Amygdala (tissue), 56 donors: ENCODE results near the gene PICALM.
"Not testable (repeated sequence)": the region's sequence is repeated elsewhere in the genome, so short reads cannot be mapped to it uniquely, and the experiment has no call there.

Source experiments
- DNase-seq, 56 donors: peaks; one replicate each; lab custom pipeline; 2025; lab: John Stamatoyannopoulos, UW

PICALM gene

GRCh38 chr11:86002431-86002830 lies 66.5 kb downstream of the PICALM start:
- DNase-seq = no peak

DNA sequence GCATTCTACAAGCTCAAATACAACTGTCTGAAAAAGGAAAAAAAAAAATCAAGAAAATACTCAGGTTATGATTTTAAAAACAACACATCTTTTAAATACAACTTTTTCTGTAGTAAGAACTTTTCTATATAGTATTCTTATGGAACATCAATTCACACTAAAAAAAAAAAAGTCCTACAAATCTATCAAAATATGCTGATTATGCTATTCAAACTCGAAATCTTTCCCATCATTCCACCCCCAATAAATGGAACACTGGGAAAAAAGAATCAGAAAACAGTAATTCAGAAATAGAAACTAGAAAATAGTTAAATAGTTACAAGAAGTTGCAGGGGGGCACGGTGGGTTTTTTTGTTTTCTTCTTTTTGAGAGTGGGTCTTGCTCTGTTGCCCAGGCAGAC lies 77.4 kb downstream of the PICALM start:
- DNase-seq = no peak

DNA sequence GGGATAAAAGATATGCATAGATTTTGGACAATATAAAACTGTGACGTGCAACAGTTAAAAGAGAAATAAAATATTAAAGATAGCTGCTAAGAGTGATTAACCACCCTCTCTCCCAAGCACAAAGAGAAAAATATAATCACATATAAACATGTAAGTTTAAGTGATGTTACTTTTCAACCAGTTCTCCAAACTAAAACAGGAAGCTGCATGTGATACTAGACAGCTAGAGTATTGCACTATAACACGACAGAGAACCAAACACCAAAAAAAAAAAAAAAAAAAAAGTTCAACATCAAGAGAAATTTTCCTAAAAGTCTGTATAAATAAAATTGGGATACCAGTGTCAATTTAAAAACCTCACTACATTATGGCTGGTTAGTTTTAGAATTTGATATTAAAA lies 79.1 kb downstream of the PICALM start:
- no peak for DNase-seq

DNA sequence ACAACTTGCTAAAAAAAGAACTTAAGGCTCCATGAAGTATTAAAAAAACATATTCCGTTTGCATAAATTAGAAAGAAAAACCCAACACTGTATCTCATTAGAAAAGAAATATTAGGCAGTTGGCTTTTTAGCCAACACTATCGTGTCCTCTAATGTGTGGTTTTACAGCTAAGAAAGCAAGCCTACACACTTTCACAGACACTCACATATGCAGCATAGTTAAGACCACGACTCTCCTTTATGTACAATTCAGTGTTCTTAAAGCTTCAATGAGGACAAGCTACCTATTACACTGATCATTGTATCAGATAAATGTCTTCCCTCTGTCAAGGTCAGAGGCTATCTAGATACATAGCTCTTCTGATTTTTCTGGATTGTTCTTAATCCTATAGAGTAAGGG lies 80.1 kb downstream of the PICALM start:
- DNase-seq = no peak

- DNase-seq = peak in 2 of 56 donors; percentile 5 to 18
These were observed 91.1 kb downstream of the PICALM start for GRCh38 chr11:85977751-85978160.

DNA sequence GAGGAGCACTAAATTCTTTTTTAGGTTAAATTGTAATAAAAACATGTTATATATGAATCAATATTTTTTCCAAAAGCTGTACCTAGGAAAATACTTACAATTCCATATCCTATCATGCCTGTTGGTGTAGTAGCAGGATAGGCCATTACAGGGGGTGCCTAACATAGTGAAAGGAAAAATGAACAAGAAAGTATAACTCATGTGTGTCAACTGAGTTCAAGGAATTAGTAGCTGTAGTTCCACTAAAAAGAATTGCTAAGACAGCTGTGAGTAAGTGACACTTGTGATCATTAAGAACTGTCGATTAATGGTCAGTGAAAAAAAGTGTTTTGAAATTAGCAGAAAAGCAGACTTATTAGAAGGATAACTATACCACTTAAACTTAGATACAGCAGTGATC lies 92.4 kb downstream of the PICALM start:
- no peak for DNase-seq

GRCh38 chr11:85974122-85974521 lies 94.8 kb downstream of the PICALM start:
- no peak for DNase-seq

DNA sequence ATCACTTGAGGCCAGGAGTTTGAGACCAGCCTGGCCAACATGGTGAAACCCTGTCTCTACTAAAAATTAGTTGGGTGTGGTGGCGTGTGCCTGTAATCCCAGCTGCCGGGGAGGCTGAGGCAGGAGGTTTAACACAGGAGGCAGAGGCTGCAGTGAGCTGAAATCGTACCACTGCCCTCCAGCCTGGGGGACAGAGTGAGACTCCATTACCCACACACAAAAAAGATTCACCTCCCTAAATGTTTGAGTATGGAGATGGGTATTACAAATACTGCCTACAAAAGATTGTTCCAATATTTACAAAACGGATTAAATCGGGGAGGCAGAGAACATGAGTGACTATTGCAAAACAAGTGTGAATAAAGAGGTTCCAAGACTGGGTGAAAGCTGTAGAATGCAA lies 98.3 kb downstream of the PICALM start:
- no peak for DNase-seq

DNA sequence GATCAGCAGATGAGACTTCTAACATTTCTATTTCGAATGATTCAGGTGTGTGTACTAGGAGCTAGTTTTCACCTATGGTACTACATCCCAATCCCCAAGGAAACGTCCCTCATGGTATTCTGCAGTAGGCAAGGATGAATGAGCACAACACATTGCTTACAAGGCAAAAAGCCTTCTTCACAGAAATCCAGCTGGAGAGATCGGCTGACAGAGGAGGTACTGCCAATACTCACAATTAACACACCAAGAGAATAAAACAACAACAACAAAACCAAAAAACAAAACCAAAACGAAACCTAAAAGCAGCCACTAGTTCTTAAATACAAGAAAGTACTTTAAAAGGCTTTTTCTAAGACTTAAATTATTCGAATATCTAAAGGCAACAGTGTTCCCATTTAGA lies 101.4 kb downstream of the PICALM start:
- peak in 11 of 56 donors; percentile 9 to 55 (median 27) for DNase-seq

GRCh38 chr11:85965202-85965601 lies 103.7 kb downstream of the PICALM start:
- no peak for DNase-seq

- no peak for DNase-seq
These were observed 106.9 kb downstream of the PICALM start for GRCh38 chr11:85961930-85962363.

- DNase-seq = no peak
These were observed 107.8 kb downstream of the PICALM start for GRCh38 chr11:85961130-85961529.

DNA sequence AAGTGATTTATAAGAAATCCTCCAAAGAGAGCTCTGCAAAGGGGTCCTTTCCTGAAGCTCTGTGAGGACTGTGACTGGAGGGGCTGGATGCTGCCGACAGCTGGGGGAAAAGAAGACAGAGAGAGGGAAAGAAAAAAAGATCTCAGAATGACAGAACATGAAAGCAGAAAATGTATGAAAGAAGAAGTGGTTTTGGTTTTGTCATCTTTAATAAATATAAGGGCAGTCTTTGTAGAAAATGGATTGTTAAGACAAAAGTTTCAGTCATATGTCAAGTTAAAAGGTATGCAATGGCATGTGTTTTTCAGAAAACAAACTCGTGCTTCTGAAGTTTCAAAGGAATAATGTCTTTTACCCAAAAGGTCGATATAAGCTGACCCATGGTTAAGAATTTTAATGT lies 108.2 kb downstream of the PICALM start:
- no peak for DNase-seq

DNA sequence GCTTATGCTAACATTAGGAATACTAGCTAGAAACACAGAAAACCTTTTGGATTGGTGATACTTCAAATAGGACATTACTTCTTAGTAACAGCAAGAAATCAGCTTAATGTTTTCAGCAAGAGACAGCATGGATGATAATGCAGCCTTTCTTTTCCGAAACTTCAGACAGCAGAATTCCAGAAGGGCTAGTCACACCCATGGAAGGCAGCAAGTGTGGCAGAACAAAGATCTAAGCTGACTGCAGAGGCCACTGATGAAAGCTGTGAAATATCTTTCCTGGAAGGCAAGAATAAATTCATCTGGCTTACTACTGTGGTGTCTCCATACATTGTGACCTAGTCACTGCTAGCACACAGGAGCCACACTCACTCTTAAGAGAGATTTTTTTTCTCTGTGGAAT lies 113.4 kb downstream of the PICALM start:
- no peak for DNase-seq

- DNase-seq = no peak
These were observed 115.3 kb downstream of the PICALM start for GRCh38 chr11:85953491-85954143.

DNA sequence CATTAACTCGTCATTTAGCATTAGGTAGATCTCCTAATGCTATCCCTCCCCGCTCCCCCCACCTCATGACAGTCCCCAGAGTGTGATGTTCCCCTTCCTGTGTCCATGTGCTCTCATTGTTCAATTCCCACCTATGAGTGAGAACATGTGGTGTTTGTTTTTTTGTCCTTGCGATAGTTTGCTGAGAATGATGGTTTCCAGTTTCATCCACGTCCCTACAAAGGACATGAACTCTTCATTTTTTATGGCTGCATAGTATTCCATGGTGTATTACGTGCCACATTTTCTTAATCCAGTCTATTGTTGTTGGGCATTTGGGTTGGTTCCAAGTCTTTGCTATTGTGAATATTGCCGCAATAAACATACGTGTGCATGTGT lies 116.8 kb downstream of the PICALM start:
- not testable (repeated sequence) for DNase-seq

DNA sequence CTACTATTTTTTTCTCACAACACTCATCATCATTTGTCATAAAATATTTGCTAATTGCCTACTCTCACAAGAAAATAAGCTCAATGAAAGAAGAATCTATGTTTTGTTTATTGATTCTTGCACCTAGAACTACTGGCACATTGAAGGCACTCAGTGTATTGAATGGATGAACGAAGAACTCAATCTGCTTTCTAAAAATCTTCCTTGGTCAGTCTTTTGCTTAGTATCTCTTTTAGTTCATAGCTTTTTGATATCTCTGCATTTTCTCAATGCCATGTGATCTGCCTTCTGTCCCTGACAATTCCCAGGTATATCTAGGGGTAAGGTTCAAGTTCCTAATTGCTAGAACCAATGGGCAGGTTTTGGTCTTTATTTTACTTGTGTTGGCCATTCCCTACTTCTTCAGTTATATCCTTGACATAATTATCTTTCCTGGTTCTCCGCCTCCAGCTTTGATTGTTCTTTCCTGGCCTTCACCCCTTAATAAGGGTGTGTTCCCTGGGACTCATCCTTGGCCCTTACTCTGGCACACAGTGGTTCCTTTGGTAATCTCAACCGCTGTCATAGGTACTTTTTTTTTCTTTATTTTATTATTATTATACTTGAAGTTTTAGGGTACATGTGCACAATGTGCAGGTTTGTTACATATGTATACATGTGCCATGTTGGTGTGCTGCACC lies 117.3 kb downstream of the PICALM start:
- DNase-seq = no peak

DNA sequence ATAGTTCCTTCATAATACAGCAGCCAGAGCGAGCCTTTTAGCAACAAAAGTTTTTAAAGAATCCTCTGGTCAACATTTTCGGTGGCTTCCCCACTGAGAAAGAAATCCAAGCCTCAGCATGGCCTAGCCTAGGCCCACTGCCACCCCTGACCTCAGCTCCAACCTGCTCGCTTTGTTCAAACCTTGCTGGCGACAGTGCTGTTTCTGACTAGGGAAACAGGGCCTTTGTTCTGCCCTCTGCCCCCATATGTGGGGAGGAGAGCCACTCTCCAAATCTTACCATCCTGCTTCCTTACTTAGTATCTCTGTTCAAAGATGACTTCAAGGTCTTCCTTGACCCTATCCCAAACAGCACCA lies 117.9 kb downstream of the PICALM start:
- no peak for DNase-seq

DNA sequence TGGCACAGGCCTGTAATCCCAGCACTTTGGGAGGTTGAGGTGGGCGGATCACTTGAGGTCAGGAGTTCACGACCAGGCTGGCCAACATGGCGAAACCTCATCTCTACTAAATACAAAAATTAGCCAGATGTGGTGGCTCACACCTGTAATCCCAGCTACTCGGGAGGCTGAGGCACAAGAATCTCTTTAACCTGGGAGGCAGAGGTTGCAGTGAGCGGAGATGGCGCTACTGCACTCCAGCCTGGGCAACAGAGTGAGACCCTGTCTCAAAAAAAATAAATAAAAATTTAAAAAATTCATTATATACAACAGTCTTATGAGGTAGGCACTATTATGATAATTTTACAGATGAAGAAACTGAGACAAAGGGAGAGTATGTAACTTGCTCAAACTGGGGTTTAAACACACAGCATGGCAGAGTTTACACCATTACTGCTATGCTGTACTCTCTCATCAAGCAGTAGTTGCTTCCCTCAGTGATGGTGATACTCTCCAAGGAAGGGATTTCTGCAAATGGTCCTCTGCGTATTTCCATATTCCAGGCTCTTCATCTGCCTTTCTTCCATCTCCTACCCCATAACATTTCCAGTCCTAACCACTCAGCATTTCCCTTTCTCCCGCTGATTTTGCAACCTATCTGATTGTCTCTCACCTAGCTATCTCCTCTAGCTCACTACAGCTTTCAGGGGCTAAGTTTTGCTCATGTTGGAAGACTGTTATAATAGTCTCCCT lies 118.4 kb downstream of the PICALM start:
- DNase-seq = no peak

DNA sequence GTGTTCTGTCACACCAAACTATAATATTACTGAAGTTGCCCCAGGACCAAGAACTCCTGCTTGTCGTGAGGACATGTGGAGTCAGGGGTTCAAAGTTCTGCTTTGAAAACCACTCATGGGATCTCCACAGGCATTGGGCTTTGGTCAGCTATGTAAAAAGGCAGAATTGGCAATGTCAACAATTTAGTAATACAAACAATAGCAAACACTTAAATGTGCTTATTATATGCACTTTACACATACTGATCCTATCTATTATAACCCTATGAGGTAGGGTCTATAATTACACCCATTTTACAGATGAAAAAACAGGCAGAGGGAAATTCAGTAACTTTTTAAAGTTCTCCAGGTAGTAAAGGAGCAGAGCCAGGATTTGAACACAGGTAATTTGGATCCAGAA lies 119.1 kb downstream of the PICALM start:
- DNase-seq = no peak

GRCh38 chr11:85948884-85949283 lies 120.0 kb downstream of the PICALM start:
- no peak for DNase-seq
